ENCODE data around the gene ATP2B2.

- TF ChIP-seq CTCF (conservative IDR thresholded peaks at IDR 0.05; ENCODE audit: low read depth in 2 of 2) (no peak), EZH2phosphoT487 (IDR thresholded peaks at IDR 0.05; ENCODE audit: unreplicated experiment) (no peak), POLR2AphosphoS5 (IDR thresholded peaks at IDR 0.05; ENCODE audit: low read depth) (no peak), REST (IDR thresholded peaks at IDR 0.05; ENCODE audit: unreplicated experiment) (no peak), STAT1 (IDR thresholded peaks at IDR 0.05; ENCODE audit: unreplicated experiment) (no peak), EZH2 (IDR thresholded peaks at IDR 0.05; ENCODE audit: low read depth, unreplicated experiment) (no peak)
These were observed 37.3 kb downstream of the ATP2B2 start for GRCh38 chr3:10467904-10468612.

Data from GM23338 (cell line).